DMS 273 (cell line): ENCODE results near the gene CCT3.
"Not testable (repeated sequence)": the region's sequence is repeated elsewhere in the genome, so short reads cannot be mapped to it uniquely, and the experiment has no call there.

Experiments used
- DNase-seq: peaks from one replicate; lab custom pipeline; 2025; ENCODE audit not compliant: unreplicated experiment; lab: John Stamatoyannopoulos, UW

CCT3 gene

DNA sequence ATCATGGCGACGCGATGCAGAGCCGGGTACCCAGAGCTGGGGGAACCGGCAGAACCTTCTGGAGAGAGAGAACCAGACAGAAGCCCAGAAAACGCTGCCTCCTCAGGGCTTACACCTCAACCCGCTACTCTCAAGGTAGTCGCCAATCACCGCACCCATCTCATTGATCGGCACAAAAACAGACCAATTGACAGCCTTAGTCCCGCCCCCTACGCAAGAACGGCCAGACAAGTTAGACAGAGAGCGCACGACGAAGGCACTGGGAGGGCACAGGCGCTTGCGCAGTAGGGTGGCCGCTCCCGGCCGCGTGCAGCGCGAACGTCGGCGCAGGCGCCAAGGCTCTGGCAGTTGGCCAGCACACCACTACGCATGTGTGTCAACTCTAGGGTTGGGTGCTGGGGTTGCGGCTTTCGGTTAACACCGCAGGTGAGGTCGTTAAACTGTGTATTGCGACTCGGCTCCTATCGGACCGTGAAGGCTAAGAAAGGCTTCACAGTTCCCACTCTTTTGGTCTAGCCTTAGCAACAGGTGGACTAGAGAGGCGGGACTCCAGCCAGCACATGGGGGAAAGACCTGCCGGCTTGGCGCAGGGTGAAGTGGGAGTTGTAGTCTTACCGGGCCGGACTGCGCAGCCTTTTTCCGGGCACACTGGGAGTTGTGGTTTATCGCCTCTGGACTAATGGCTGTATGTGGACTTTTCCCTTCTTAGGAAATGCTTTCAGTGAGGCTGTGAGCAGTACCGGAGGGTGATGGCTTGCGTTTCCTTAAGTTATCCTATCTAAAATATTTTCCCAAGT, at the start of gene CCT3, which contains the start of gene TSACC:
CCT3 (minus strand) TSS at position 113 of the 797 bp plus-strand sequence; CDS start at position 5, 108 bp downstream.
TSACC (plus strand) TSS at position 347 of the 797 bp plus-strand sequence. CDS start 1,232 bp downstream, outside the sequence.
- DNase-seq, result peak; percentile 100

DNA sequence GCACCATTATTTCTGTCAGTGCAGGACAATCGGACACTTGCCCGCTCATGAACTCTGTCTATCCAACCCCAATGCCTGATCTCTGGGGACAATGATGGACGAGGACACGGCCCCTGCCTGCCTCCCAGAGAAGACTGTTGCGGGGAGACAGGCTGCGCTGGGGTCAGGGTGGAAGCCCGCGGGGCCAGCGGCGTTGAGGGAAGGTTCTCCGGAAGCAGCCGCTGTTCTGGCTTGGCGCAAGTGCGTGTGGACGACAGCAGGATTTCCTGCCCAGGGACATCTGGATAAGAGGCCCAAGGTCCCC, 49.7 kb upstream of the CCT3 start:
- DNase-seq, result no peak

DNA sequence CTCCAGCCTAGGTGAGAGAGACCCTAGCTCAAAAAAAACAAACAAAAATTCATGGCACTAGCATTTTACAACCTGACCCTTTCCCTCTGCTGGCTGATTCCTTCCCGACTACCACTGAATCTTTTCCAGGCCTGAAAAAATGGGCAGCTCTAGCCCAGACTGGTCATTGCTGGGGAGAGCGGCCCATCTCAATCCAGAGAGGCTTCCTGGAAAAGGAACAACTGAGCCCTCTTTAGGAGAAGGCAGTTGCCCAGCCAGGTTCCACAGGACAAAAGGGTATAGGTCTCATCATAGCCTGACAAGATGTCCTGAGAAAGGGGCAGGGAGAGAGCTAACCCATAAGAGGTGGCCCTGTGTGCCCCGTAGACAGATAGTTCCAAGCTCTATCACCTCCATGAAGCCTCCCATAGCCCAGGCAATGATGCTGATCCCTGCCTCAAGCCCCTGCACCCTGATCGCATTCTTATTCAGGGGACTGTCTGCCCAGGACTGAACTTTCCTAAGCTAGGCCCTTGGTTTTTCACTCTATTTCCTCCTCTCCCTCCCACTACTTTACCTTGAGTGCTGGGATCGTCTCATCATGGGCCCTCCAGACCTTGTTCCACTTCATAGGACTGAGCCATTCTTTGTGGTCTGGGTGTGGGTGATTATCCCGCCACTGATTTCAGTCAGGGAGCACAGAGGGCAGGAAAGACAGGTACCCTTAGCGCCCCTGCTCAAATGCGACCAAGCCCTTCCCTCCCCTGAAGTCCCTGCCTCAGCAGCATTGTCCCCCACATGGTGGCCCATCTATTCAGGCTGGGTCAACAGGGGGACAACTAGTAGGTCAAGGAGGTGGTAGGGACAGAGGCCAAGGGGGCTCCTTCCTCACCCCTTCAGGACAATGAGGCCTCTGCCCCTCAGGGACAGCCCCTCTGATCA, 49.1 kb upstream of the CCT3 start:
- no peak for DNase-seq

DNA sequence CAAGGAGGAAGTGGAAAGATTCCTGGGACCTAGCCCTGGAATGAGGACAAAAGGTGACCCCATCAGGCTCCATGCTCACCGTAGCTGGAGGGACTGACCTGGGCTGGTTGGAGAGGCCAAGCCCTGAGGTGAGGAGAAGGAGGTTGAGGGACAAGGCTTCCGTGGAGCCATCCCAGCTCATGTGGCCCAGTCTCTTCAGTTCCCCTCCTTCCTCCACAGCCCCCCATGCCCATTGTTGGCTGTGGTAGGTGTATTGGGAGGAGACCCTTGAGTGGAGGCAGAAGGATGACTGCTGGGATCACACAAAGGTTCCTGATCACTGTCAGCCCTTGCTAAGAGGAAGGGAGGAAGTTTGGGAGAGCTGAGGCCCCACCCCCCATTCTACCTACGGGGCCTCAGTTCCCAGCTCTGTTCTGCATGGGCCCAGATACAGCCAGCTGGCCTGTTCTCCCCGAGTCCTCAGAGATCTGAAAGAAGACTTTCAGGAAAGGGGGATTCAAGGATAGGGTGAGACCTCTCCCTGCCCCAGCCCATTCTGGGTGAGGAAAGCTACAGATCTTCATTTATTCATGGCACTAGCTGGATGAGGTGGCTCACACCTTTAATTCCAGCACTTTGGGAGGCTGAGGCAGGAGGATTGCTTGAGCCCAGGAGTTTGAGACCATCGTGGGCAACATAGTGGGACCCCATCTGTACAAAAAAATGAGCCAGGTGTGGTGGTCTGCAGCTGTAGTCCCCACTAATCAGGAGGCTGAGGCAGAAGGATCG, 48.2 kb upstream of the CCT3 start:
- no peak for DNase-seq

DNA sequence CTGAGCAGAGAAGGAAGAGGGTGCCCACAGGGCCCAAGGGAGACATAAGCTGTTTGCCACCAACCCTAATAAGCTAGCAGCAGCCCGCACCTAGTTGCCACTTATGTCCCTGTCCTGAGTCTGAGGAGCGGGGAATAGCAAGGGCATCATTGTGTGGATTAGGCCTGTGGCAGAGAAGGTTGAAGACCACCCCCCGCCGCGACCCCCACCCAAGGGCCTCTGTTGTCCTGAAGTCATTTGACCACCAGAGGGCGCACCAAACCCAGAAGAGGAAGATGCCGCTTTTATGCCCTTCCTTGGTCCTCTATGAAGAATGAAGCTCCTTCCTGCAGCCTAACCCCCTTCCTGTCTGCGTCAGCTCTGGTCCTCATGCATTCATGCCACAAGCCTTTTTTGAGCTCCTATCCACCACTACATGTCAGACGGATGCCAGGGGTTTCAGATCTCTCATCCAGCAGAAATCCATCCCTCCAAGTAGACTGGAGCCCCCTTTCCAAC, 47.5 kb upstream of the CCT3 start:
- peak; percentile 87 for DNase-seq

DNA sequence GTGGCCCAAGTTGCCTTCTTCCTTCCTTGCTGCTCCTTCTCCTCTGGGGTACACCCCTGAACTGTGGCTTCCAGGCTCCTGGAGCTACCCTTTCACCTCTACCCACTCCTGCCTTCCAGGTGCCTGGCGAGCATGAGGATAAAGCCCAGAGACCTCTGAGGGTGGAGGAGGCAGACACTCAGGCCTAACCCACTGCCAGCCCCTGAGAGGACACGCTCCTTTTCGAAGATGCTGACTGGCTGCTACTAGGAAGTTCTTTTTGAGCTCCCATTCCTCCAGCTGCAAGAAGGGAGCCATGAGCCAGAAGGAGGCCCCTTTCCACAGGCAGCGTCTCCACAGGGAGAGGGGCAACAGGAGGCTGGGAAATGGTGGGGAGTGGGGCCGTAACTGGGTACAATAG, 46.6 kb upstream of the CCT3 start:
- no peak for DNase-seq

DNA sequence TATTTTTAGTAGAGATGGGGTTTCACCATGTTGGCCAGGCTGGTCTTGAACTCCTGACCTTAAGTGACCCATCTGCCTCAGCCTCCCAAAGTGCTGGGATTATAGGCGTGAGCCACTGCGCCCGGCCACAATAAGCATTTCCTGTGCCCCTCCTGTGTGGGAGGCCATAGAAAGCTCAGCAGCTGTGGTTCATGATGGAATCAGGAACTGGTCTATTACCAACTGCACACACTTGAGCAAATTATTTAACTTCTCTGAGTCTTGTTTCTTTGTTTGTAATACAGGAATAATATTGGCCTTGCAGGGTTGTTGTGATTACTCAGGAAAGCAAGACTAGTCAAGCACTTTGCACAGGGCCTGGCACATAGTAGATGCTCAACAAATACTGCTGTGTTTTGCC, 45.9 kb upstream of the CCT3 start:
- DNase-seq, result no peak

DNA sequence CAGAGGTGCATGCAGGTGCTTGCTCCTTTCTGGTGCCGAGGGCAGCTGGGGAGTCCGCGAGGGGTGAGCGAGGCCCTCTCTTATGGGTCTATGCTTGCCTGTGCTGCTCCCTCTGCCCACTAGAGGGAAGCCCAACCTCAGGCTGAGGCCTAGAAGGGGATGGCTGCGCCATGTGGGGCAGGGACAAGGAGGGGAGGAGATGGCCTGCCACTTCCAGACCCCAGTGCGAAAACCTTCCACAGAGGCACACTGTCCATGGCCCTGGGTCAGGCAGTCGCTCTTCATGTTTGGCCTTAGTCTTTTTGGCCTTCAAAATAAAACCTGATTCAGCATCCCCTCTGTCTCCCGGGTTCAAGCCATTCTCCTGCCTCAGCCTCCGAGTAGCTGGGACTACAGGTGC, 44.9 kb upstream of the CCT3 start:
- peak; percentile 92 for DNase-seq

DNA sequence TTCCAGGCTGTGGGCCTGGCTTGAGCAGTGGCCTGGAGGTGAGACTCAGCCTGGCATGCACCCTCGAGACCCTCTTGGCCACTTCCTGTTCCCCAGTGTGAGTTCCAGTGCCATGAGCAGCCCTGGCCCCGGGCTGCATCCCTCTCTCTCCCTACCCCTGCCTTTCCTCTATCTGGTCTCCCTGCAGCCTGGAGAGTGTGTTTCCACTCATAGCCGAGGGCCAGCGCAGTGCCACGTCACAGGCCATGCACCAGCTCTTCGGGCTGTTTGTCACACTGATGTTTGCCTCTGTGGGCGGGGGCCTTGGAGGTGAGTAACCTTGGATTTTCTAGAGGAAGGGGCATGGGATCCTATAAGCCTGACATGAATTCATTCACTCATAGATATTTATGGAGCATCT, 44.5 kb upstream of the CCT3 start:
- no peak for DNase-seq

DNA sequence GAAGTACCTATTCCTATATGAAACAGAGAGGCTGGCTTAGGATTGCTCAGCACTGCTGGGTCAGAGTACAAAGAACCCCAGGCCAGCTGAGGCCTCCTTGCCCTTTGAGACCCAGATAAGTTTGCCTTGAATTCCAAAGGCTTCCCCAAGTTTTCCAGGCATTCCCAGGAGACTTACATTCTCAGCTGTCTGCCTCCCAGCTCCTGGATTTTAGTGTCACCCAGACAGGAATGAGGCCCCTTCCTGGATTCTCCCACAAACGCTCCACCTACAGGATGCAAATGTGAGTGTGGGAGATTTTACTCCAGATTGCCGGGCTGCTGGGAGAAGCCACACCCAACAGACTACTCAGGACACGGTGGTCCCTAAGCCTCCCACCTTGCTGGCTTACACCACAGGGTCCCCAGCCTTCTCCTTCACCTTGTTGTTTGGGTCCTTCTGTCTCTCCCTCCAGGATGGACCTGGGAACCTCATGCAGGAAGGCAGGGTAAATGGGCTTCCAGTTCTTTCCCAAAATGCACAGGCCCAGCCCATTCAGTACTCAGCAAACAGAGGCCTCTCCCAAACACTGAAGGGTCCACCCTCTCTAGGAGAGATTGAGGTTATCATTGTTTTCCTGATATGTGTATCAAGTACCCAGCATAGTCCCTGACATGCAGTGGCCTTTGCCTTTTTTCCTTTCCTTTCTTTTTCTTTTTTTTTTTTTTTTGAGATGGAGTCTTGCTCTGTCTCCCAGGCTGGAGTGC, 41.5 kb upstream of the CCT3 start:
- DNase-seq, result peak; percentile 58

DNA sequence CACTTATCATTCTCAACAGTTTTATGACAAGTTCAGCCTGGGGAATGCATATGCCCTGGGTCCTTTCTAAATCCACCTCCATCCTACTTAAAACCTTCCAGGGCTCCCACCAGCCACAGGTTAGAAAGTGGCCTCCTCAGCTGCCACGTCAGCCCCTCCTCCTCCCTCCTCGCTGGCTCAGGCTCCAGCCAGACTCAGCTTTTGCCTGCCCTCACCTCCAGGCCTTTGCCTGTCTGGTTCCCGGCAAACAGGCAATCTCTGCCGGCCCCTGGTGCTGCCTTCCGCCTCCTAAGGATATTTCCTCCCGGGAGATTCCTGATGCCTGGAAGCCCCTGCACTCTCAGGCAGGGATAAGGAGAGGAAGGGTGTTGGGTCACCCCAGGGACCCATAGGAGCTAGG, 40.5 kb upstream of the CCT3 start:
- DNase-seq, result no peak

DNA sequence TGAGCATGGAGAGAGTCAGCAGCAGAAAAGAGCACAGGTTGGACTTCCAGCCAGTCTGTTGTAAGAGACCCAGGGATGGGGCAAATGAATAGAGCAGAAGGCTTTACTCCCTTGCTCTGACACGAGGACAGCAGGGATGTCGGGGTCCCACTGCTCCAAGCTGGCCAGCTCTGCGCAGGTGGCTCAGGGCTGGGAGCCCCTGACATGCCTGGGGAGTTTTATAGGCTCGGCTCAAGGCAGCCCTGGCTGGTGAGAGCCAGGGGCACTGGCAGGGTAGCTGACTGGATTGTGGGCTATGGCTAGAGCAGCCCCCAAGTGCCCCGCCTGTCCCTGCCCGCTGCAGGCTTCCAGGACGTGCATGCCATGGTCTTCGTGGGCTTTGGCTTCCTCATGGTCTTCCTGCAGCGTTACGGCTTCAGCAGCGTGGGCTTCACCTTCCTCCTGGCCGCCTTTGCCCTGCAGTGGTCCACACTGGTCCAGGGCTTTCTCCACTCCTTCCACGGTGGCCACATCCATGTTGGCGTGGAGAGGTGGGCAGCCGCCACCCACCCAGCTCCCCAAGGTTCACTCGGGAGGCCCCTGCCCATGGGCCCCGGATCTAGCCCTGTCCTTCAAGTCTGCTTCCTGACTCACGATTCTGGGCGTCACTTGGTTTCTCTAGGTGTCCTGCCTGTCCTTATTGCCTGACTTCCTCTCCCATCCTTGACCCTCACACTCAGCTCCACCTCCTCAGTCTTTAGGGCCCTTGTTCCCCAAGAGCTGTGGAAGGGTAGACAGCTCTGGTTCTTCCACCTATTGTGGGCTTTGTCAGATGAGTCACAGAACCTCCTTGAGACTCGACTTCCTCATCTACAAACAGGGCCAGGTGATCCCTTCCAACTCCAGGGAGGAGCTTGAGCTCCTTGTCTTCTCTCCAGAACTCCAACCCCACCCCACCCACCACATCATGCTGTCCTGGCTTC, 39.1 kb upstream of the CCT3 start:
- DNase-seq, result no peak

DNA sequence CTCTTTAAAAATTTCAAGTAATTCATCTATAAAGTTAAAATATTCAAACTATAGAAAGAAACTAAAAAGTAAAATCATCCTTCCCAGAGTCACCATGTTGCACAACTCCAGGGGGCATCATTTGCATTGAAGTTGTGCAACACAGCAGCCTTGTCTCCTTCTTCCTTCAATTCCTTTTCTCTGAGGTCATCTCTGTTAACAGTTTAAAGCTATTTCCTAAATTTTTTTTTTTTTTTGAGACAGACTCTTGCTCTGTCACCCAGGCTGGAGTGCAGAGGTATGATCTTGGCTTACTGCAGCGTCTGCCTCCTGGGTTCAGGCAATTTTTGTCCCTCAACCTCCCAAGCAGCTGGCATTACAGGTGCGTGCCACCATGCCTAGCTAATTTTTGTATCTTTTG, 38.1 kb upstream of the CCT3 start:
- no peak for DNase-seq

DNA sequence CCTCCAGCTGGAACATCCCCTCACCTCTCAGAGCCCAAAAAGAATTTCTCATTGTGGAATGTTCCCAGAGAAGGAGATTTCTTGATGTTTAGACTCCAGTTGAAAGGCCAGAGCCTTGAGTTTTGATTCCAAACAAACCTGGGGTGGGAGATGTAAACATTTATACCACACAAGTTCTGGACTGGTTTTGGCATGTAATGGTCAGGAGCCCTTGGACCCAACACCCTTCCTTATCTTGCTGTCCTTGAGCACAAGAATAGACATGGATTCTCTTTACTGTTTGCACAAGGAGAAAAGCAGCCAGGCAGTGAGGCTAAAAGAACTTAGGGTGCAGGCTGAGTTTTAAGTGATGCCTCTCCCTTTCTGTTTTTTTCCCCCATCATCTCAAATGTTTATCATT, 35.5 kb upstream of the CCT3 start:
- DNase-seq, result no peak

DNA sequence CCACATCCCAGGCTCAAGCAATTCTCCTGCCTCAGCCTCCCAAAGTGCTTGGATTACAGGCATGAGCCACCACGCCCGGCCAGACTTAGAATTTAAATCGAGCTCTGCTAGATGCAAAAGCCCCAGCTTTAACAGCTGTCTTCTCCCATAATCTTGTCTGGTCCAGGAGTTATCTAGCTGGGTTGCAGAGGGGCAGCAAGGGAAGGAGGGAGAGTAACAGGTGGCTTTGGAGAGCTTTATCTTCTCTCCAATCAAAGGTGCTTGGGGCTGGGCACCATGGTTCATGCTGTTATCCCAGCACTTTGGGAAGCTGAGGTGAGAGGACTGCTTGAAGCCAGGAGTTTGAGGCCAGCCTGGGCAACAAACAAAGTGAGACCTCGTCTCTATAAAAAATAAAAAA, 34.8 kb upstream of the CCT3 start:
- DNase-seq, result no peak

DNA sequence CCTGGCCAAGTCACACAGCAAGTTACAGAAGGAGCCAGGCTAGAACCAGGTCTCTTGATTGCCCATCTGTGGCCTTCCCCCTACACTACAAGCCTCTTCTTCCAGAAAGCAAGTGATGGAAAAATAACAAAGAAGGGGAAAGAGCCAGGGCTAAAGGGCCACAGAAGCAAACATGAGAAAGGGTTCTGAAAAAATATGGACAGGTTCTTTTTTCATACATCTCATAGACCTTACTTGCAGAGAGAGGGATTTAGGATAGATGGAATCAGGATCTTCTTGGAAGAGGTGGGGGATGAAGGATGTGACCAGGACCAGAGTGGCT, 34.1 kb upstream of the CCT3 start:
- DNase-seq, result no peak

DNA sequence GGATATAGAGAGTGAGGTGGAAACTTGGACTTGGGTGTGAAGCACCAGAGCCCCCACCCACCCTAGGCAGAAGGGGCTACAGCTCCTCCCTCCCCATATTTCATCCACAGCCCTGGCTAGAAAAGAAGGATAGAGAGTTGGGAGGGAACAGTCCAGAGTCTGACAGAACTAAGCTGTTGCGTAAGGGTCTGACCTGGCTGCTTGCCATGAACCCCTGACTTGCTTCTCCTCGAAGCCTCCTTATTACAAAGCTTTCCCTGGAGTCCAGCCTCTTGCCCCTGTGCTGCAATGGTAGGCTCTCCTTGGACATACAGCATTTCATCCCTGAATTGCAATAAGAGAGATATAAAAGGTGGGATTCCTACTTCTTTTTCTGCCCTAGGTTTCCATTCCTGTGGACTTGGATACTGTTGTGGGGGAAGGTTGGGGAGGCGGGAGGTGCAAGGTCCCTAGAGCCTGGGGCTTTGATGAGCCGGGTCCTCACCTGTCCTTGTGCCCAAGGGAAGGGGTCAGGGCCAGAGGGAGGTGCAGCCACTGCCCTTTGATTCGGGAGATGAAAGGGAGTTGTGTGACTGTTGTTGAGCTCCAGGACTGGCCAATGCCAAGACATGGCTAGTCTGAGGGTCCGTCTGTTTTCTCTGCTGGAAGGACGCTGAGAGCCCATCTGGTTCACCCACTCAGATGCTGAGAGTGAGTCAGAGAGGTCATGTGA, 33.6 kb upstream of the CCT3 start:
- DNase-seq, result peak; percentile 66

DNA sequence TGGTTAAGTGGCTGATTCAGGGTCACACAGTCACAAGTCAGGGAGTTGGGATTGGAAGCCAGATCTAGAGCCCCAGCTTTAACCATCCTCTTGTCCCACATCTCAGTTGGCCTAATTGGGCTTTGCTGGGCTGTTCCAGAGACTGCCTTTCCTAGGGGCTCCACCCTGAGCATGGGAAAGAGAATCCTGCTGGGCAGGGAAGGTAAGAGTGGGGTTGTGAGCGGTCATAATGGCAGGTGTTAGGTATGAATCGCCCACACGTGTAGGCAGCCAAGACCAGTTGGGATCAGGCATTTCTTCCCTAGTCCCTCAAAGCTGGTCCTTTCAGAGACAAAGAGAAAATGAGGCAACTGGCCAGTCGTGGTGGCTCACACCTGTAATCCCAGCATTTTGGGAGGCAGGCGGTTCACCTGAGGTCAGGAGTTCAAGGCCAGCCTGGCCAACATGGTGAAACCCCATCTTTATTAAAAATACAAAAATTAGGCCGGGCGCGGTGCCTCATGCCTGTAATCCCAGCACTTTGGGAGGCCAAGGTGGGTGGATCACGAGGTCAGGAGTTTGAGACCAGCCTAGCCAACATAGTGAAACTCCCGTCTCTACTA, 31.7 kb upstream of the CCT3 start:
- DNase-seq, result not testable (repeated sequence)
